Stimulated activated CD4-positive, alpha-beta T cell treated with anti-CD3 and anti-CD28 coated beads, Interleukin-1b, Interleukin-23, amount 100 ng/mL, for 1 hour (primary cell): ENCODE measurements around the gene KCNC1.

ENCODE experiments used
- DNase-seq, 2 donors: peaks; one replicate each; pipeline ENCODE4 v3.0.0-alpha.2; 2020; ENCODE audit warnings: low read depth in 2 of 2

Gene KCNC1

DNA sequence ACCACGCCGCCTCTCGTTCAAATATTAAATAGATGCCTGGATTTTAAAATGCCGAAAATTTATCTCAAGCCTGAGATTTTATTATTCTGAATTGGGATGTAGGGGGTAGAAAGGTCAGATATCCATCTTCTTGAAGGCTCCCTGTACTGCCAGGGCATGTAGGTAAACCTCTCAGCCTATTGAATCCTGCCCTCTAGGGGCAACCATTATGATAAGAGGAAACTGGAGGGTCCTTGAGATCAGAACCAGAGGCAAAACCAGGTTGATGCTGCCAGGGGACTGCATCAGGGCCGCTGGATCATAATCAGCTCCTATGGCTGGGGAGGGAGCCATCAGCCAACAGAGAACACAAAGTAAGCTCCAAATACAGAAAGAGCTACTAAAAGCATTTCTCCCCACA lies 92.4 kb downstream of the KCNC1 start:
- no peak for DNase-seq

GRCh38 chr11:17828311-17828751 lies 93.8 kb downstream of the KCNC1 start:
- no peak for DNase-seq

GRCh38 chr11:17831228-17831627 lies 96.6 kb downstream of the KCNC1 start:
- no peak for DNase-seq

DNA sequence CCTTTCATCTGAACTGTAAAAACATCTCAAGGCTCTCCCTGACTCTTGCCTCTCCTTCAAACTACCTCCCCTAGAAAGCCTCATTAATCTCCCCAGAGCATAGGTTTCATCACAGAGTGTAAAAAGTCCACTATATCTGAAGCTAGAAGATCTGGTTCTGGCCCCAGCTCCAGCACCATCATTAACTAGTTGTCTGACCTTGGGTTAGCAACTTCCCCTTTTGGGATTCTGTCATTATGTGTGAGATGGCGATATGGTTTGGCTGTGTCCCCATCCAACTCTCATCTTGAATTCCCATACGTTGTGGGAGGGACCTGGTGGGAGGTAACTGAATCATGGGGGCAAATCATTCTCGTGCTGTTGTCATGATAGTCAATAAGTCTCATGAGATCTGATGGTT lies 97.3 kb downstream of the KCNC1 start:
- no peak for DNase-seq
